Measurements from ENCODE around the gene RIMS3.
"Not testable (repeated sequence)": the region's sequence is repeated elsewhere in the genome, so short reads cannot be mapped to it uniquely, and the experiment has no call there.

Gene RIMS3

GRCh38 chr1:40593449-40594186, 71.9 kb downstream of the RIMS3 start:
- DNase-seq (ENCODE audit: low spot score) = no peak

- no peak for DNase-seq (ENCODE audit: low spot score)
Measured at GRCh38 chr1:40592107-40592803, 73.2 kb downstream of the RIMS3 start.

GRCh38 chr1:40588586-40588985, 76.9 kb downstream of the RIMS3 start:
- DNase-seq (ENCODE audit: low spot score) = no peak

- no peak for DNase-seq (ENCODE audit: low spot score)
Measured at GRCh38 chr1:40583980-40584379, 81.5 kb downstream of the RIMS3 start.

- no peak for DNase-seq (ENCODE audit: low spot score)
Measured at GRCh38 chr1:40582116-40582515, 83.4 kb downstream of the RIMS3 start.

- no peak for DNase-seq (ENCODE audit: low spot score)
Measured at GRCh38 chr1:40575336-40575735, 90.1 kb downstream of the RIMS3 start.

GRCh38 chr1:40574805-40575204, 90.7 kb downstream of the RIMS3 start:
- not testable (repeated sequence) for DNase-seq (ENCODE audit: low spot score)

Data from left forelimb (tissue), 1 donor.